B cell (primary cell): ENCODE results near the gene CXCR6.

Source experiments
- EZH2 ChIP-seq: IDR thresholded peaks from 2 replicates; pipeline ENCODE4 v1.6.1; 2012; ENCODE audit warnings: borderline replicate concordance, low read depth, mild to moderate bottlenecking, moderate library complexity, low read length; ENCODE audit not compliant: insufficient read depth, poor library complexity, severe bottlenecking
- TF ChIP-seq, protein P1 (sequence below): fragments of 200-600 bp; IDR thresholded peaks from one replicate; pipeline ENCODE4 v1.8.0; 2022; ENCODE audit warnings: antibody characterized with exemption, mild to moderate bottlenecking

- TF ChIP-seq, protein P1, sequence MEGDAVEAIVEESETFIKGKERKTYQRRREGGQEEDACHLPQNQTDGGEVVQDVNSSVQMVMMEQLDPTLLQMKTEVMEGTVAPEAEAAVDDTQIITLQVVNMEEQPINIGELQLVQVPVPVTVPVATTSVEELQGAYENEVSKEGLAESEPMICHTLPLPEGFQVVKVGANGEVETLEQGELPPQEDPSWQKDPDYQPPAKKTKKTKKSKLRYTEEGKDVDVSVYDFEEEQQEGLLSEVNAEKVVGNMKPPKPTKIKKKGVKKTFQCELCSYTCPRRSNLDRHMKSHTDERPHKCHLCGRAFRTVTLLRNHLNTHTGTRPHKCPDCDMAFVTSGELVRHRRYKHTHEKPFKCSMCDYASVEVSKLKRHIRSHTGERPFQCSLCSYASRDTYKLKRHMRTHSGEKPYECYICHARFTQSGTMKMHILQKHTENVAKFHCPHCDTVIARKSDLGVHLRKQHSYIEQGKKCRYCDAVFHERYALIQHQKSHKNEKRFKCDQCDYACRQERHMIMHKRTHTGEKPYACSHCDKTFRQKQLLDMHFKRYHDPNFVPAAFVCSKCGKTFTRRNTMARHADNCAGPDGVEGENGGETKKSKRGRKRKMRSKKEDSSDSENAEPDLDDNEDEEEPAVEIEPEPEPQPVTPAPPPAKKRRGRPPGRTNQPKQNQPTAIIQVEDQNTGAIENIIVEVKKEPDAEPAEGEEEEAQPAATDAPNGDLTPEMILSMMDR = no peak
- no peak for TF ChIP-seq EZH2
These were observed 32.4 kb upstream of the CXCR6 start for GRCh38 chr3:45910892-45911291.
